ENCODE measurements around the gene LRRC32.

The LRRC32 gene, protein sequence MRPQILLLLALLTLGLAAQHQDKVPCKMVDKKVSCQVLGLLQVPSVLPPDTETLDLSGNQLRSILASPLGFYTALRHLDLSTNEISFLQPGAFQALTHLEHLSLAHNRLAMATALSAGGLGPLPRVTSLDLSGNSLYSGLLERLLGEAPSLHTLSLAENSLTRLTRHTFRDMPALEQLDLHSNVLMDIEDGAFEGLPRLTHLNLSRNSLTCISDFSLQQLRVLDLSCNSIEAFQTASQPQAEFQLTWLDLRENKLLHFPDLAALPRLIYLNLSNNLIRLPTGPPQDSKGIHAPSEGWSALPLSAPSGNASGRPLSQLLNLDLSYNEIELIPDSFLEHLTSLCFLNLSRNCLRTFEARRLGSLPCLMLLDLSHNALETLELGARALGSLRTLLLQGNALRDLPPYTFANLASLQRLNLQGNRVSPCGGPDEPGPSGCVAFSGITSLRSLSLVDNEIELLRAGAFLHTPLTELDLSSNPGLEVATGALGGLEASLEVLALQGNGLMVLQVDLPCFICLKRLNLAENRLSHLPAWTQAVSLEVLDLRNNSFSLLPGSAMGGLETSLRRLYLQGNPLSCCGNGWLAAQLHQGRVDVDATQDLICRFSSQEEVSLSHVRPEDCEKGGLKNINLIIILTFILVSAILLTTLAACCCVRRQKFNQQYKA

DNA sequence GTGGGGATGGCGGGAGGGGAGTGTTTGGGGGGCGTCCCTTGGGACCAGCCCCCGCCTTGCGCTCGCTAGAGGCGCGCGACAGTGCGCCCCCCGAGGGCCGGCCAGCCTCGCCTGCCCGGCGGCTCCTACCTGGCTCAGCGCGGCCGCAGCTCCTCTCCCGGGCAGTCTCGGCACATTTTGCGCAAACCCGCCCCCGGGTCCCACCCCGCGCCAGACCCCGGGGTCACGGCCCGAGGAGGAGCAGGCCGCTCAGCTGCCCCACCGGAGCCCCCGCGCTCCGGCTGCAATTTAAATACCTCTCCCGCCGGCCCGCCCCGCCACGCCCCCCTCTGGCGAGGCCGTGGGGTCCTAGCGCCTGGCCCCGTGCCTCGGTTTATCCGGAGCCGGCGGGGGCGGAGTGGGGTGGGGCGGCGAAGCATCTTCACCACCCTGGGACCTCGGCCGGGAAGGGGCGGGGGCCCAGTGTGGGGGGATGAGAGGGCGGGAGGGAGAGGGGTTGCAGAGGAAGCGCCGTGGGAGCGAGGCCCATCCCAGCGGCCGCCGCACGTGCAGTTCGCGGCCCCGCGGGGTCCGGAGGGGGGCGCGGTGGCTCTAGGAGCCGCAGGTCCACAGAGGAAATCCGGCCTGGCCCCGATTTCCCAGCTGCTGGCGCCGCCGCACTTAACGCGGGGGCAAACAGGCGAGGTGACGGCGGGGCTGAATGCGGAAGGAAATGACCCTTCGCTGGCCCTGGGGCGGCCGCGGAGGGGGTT is at the start of gene LRRC32:
Gene LRRC32, minus strand, starts transcription at position 263 of the 752 bp plus-strand sequence. CDS start 4,793 bp downstream, outside the sequence.
- no peaks in the 10 kb centered on the region for H3K9me3 Mint-ChIP-seq
- peaks cover 34% of the 10 kb centered on the region for H3K27me3 Mint-ChIP-seq (ENCODE audit: low read depth)
- H3K27ac Mint-ChIP-seq: peak within 1 kb of the TSS; percentile 12 to 82 (median 73)
- peaks cover 45% of the 10 kb centered on the region for H3K4me1 Mint-ChIP-seq
- H3K4me3 Mint-ChIP-seq: peak within 1 kb of the TSS; percentile 79 to 86 (median 83)
- TF ChIP-seq, protein P1, sequence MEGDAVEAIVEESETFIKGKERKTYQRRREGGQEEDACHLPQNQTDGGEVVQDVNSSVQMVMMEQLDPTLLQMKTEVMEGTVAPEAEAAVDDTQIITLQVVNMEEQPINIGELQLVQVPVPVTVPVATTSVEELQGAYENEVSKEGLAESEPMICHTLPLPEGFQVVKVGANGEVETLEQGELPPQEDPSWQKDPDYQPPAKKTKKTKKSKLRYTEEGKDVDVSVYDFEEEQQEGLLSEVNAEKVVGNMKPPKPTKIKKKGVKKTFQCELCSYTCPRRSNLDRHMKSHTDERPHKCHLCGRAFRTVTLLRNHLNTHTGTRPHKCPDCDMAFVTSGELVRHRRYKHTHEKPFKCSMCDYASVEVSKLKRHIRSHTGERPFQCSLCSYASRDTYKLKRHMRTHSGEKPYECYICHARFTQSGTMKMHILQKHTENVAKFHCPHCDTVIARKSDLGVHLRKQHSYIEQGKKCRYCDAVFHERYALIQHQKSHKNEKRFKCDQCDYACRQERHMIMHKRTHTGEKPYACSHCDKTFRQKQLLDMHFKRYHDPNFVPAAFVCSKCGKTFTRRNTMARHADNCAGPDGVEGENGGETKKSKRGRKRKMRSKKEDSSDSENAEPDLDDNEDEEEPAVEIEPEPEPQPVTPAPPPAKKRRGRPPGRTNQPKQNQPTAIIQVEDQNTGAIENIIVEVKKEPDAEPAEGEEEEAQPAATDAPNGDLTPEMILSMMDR (IDR thresholded peaks at IDR 0.05; ENCODE audit: unreplicated experiment in 3 of 3): no peak
- no peaks in the 10 kb centered on the region for H3K36me3 Mint-ChIP-seq (ENCODE audit: low read depth)

DNA sequence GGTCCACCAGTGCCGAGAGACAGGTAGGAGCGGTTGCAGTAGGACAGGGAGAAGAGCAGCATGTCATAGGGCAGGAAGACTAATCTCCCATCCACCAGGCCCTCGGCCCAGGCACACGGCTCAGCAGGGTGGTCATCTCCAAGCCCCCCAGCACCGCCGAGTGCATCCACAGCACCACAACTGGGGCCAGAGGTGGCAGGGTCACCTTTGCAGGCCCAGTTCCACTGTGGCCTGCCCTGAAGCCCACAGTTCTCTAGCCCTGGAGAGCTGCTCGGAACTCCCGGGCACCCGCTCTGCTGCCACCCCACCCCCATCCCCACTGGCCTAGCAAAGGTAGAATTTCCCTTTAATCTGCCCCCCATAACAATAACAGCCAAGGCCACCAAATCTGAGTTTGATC is 49.1 kb upstream of the LRRC32 start:
- Mint-ChIP-seq H3K27ac (no peak overlapping the region), H3K27me3 (ENCODE audit: low read depth) (peaks cover 41% of the 10 kb centered on the region), H3K4me1 (peaks cover 7% of the 10 kb centered on the region), H3K36me3 (ENCODE audit: low read depth) (no peaks in the 10 kb centered on the region), H3K9me3 (no peaks in the 10 kb centered on the region), H3K4me3 (no peak overlapping the region)
- TF ChIP-seq, protein P1 (IDR thresholded peaks at IDR 0.05; ENCODE audit: unreplicated experiment in 3 of 3): no peak

DNA sequence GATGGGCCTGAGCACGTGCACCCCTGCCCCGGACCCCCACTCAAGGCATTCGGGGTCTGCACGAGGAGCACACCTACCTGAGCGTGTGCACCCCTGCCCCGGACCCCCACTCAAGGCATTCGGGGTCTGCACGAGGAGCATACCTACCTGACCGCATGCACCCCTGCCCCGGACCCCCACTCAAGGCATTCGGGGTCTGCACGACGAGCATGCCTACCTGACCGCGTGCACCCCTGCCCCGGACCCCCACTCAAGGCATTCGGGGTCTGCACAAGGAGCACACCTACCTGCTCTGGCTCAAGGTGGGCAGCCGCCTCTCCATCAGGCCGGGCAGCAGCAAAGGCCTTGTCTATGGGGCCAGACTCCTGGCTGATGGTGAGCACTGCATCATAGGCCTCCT is 48.7 kb upstream of the LRRC32 start:
- H3K36me3 Mint-ChIP-seq (ENCODE audit: low read depth): no peaks in the 10 kb centered on the region
- H3K27me3 Mint-ChIP-seq (ENCODE audit: low read depth): peaks cover 37% of the 10 kb centered on the region
- peaks cover 7% of the 10 kb centered on the region for H3K4me1 Mint-ChIP-seq
- TF ChIP-seq, protein P1 (IDR thresholded peaks at IDR 0.05; ENCODE audit: unreplicated experiment in 3 of 3): no peak
- no peak overlapping the region for H3K4me3 Mint-ChIP-seq
- H3K9me3 Mint-ChIP-seq: no peaks in the 10 kb centered on the region
- H3K27ac Mint-ChIP-seq: no peak overlapping the region

DNA sequence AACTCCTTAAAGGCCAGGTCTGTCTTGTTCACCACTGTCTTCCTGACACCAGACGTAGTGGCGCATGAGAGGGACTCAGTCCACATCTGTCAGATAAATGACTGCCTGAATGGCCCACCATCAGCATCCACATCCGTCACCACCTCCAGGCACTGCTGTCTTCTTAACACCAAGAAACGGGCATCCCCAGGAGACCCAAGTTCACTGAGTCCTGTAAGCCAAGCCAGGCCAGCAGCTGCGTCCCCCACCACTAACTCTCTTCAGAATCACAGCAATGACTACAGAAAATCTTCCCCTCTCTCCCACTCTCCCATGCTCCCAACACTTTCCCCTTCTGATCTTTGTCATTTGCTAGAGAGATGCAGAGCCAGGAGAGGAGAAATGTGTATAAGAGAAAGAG is 47.3 kb upstream of the LRRC32 start:
- Mint-ChIP-seq H3K27ac (no peak overlapping the region), H3K36me3 (ENCODE audit: low read depth) (no peaks in the 10 kb centered on the region), H3K9me3 (no peaks in the 10 kb centered on the region), H3K4me1 (peaks cover 7% of the 10 kb centered on the region), H3K27me3 (ENCODE audit: low read depth) (peaks cover 34% of the 10 kb centered on the region), H3K4me3 (no peak overlapping the region)
- TF ChIP-seq, protein P1 (IDR thresholded peaks at IDR 0.05; ENCODE audit: unreplicated experiment in 3 of 3): no peak

DNA sequence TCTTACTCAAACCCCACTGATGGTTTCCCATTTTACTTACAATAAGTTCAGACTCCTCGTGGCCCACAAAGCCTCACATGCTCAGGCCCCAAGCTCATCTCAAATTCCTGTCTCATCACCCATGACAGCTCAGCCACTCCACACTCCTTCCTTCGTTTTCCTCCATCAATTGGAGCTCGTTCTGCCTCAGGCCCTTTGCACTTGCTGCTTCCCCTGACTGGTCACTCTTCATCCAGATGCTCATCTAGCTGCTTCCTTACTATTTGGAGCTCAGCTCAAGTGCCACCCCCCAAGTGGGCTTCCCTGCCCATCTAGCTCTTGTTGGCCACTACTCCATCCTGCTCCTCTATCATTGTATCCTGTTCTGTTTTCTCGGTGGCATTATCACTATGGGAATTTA is 46.8 kb upstream of the LRRC32 start:
- Mint-ChIP-seq H3K27ac (no peak overlapping the region), H3K4me3 (no peak overlapping the region), H3K9me3 (no peaks in the 10 kb centered on the region), H3K36me3 (ENCODE audit: low read depth) (no peaks in the 10 kb centered on the region), H3K4me1 (peaks cover 7% of the 10 kb centered on the region), H3K27me3 (ENCODE audit: low read depth) (peaks cover 32% of the 10 kb centered on the region)
- TF ChIP-seq, protein P1 (IDR thresholded peaks at IDR 0.05; ENCODE audit: unreplicated experiment in 3 of 3): no peak

Data from nephron (organoid).